RWPE2 (cell line): Measurements from ENCODE around the gene FBXL15.
A peak's percentile ranks its signal among the peaks of the same experiment; 100 is the strongest.

Experiments used
- ATAC-seq: fragments of 200-7000 bp; cut with Tn5 transposase; 3 replicates; pipeline ENCODE4 v1.9.1; 2021; ENCODE audit warnings: low read depth
- DNase-seq: peaks from one replicate; pipeline ENCODE4 v3.0.0-alpha.2; 2020; ENCODE audit warnings: low spot score
- H3K27ac ChIP-seq: fragments of 450-650 bp; 2 replicates; pipeline ENCODE4 v1.5.1; 2017; ENCODE audit warnings: mild to moderate bottlenecking; ENCODE audit not compliant: poor library complexity, severe bottlenecking
- H3K27me3 ChIP-seq: fragments of 250-450 bp; sonication (Bioruptor Pico); 2 replicates; pipeline ENCODE4 v1.5.1; 2021; ENCODE audit warnings: mild to moderate bottlenecking, moderate library complexity; ENCODE audit not compliant: insufficient read depth, poor library complexity, severe bottlenecking
- H3K36me3 ChIP-seq: fragments of 250-450 bp; sonication (Bioruptor Pico); 2 replicates; pipeline ENCODE4 v1.5.1; 2020; ENCODE audit warnings: low read depth, mild to moderate bottlenecking, moderate library complexity
- H3K4me1 ChIP-seq: fragments of 250-450 bp; sonication (Bioruptor Pico); 2 replicates; pipeline ENCODE4 v1.5.1; 2021; ENCODE audit warnings: mild to moderate bottlenecking, moderate library complexity; ENCODE audit not compliant: insufficient read depth, poor library complexity, severe bottlenecking
- H3K4me3 ChIP-seq: fragments of 250-450 bp; sonication (Bioruptor Pico); 2 replicates; pipeline ENCODE4 v1.5.1; 2021; ENCODE audit warnings: mild to moderate bottlenecking, moderate library complexity; ENCODE audit not compliant: severe bottlenecking
- H3K9me3 ChIP-seq: fragments of 250-450 bp; sonication (Bioruptor Pico); 2 replicates; pipeline ENCODE4 v1.5.1; 2021; ENCODE audit warnings: mild to moderate bottlenecking, moderate library complexity; ENCODE audit not compliant: severe bottlenecking
- TF ChIP-seq, protein P1 (sequence below): fragments of 450-650 bp; IDR thresholded peaks from one replicate; pipeline ENCODE4 v1.5.1; 2017; ENCODE audit warnings: mild to moderate bottlenecking, moderate library complexity; ENCODE audit not compliant: poor library complexity, severe bottlenecking

The FBXL15 gene

GRCh38 chr10:102394079-102394800 lies 26.4 kb upstream of the FBXL15 start:
- Histone ChIP-seq H3K4me3 (peak overlapping the region; percentile 58), H3K27me3 (no peaks in the 10 kb centered on the region), H3K27ac (peak overlapping the region; percentile 43), H3K9me3 (no peaks in the 10 kb centered on the region), H3K36me3 (peaks cover 14% of the 10 kb centered on the region), H3K4me1 (no peaks in the 10 kb centered on the region)
- TF ChIP-seq, protein P1, sequence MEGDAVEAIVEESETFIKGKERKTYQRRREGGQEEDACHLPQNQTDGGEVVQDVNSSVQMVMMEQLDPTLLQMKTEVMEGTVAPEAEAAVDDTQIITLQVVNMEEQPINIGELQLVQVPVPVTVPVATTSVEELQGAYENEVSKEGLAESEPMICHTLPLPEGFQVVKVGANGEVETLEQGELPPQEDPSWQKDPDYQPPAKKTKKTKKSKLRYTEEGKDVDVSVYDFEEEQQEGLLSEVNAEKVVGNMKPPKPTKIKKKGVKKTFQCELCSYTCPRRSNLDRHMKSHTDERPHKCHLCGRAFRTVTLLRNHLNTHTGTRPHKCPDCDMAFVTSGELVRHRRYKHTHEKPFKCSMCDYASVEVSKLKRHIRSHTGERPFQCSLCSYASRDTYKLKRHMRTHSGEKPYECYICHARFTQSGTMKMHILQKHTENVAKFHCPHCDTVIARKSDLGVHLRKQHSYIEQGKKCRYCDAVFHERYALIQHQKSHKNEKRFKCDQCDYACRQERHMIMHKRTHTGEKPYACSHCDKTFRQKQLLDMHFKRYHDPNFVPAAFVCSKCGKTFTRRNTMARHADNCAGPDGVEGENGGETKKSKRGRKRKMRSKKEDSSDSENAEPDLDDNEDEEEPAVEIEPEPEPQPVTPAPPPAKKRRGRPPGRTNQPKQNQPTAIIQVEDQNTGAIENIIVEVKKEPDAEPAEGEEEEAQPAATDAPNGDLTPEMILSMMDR, result peak; percentile 97
- DNase-seq (peak; percentile 95), ATAC-seq (peak; percentile 81)

DNA sequence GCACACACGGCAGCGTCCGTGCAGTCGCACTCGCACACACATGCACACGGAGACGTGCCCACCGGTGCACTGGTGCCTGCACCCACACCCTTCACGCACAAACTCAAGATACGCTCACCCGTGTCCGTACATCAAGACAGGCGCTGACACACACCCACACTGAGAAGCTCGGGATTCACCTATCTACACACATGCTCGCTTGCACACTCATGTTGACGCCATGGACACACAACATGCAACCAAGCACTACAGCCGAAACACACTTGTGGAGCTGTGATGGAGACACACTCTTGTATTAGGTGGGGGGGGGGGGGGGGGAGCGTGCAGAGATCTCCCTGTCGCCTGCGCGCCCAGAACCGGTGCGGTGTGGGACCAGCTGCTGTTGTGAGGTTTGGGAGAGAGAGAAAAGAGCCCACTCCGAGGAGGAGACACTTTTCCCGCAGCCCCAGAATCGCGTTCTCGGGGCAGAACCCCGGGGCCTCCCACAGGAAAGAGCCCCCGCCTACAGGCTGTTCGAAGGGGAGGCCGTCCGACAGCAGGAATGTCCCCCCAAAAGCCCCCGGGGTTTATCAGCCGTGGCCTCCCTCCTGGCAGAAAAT lies 25.7 kb upstream of the FBXL15 start:
- H3K36me3 ChIP-seq, result peaks cover 16% of the 10 kb centered on the region
- DNase-seq, result no peak
- H3K27me3 ChIP-seq, result no peaks in the 10 kb centered on the region
- TF ChIP-seq, protein P1, result no peak
- H3K9me3 ChIP-seq, result no peaks in the 10 kb centered on the region
- ATAC-seq, result peak; percentile 1; the same call in 2 of the 3 replicates
- H3K27ac ChIP-seq, result peak overlapping the region; percentile 43
- no peaks in the 10 kb centered on the region for H3K4me1 ChIP-seq
- peak overlapping the region; percentile 58 for H3K4me3 ChIP-seq

DNA sequence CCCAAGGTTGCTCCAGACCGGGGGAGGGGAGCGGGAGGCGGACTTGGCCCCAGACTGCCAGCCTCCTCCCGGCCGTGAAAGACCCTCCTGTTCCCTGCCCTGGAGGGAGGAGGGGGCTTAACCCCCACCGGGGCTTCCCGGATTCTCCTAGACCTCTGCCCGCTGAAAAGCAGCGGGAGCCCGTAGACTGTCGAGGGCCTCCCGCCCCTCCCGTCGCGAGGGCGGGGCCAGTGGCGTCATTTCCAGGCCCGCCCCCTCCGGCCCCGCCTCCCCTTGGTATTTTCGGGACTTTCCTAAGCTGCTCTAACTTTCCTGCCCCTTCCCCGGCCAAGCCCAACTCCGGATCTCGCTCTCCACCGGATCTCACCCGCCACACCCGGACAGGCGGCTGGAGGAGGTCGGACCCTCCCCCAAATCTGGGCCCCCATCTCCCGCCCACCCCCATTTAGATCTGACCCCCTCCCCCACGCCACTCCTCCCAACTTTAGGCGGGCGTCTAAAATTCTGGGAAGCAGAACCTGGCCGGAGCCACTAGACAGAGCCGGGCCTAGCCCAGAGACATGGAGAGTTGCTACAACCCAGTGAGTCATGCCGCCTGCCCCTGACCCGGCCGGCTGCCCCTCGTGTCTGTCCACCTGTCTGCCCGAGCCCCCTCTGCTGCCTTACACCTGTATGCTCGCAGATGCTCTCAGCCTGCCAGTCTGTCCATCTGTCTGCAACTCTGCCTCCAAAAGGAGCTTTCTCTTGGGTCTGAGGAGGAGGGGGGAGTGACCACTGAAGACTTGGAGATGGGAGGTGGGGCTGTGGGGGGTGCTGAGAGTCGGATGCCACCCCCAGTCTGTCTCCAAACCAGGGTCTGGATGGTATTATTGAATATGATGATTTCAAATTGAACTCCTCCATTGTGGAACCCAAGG lies 25.0 kb upstream of the FBXL15 start, which contains the start of gene NFKB2:
Gene NFKB2, plus strand, starts transcription at position 306 of the 917 bp plus-strand sequence. Its CDS starts 255 bp downstream, at position 561.
- ATAC-seq (peak; percentile 43), DNase-seq (no peak)
- H3K36me3 ChIP-seq, result peaks cover 20% of the 10 kb centered on the region
- H3K4me3 ChIP-seq, result peak within 1 kb of the TSS; percentile 58
- TF ChIP-seq, protein P1, result no peak
- peak within 1 kb of the TSS; percentile 43 for H3K27ac ChIP-seq
- H3K4me1 ChIP-seq, result no peaks in the 10 kb centered on the region
- H3K27me3 ChIP-seq, result no peaks in the 10 kb centered on the region
- no peaks in the 10 kb centered on the region for H3K9me3 ChIP-seq

DNA sequence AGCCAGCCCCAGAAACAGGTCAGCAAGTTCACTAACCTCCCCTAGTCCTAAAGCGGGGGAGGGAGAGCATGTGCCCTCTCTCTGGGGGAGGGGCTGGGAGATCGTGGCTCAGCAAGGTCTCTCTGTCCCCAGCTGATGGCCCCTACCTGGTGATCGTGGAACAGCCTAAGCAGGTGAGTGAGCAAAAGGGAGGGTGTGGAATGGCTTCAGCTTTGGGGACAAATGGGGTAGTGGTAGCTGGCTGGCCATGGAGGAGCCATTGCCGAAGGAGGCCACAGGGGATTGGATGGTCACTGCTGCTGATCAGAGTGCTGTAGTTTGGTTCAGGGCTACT lies 24.4 kb upstream of the FBXL15 start:
- H3K27ac ChIP-seq, result peak overlapping the region; percentile 43
- H3K36me3 ChIP-seq, result peaks cover 20% of the 10 kb centered on the region
- DNase-seq (no peak), ATAC-seq (no peak)
- TF ChIP-seq, protein P1, result no peak
- H3K9me3 ChIP-seq, result no peaks in the 10 kb centered on the region
- no peaks in the 10 kb centered on the region for H3K27me3 ChIP-seq
- H3K4me1 ChIP-seq, result peaks cover under 1% of the 10 kb centered on the region
- H3K4me3 ChIP-seq, result peak overlapping the region; percentile 58
